Loucy (cell line): ENCODE data around the gene ZBED4.

Experiments used
- CTCF ChIP-seq: fragments of 200-600 bp; sonication (generic); conservative IDR thresholded peaks from 2 replicates; pipeline ENCODE4 v1.5.1; 2014; ENCODE audit warnings: mild to moderate bottlenecking, antibody characterized with exemption, low read length
- EZH2phosphoT487 ChIP-seq: fragments of 200-600 bp; IDR thresholded peaks from 2 replicates; pipeline ENCODE4 v1.6.1; 2018; ENCODE audit warnings: antibody characterized with exemption, mild to moderate bottlenecking, moderate library complexity, borderline replicate concordance

- TF ChIP-seq CTCF (no peak), EZH2phosphoT487 (no peak)
Measured at GRCh38 chr22:49865156-49865555, 11.5 kb downstream of the ZBED4 start.
